Cortex of kidney (tissue), 1 donor: ENCODE results near the gene PRRT1B.
"Not testable (repeated sequence)": the region's sequence is repeated elsewhere in the genome, so short reads cannot be mapped to it uniquely, and the experiment has no call there.

Experiments
- DNase-seq: peaks from one replicate; lab custom pipeline; 2025; lab: John Stamatoyannopoulos, UW

The PRRT1B gene

DNA sequence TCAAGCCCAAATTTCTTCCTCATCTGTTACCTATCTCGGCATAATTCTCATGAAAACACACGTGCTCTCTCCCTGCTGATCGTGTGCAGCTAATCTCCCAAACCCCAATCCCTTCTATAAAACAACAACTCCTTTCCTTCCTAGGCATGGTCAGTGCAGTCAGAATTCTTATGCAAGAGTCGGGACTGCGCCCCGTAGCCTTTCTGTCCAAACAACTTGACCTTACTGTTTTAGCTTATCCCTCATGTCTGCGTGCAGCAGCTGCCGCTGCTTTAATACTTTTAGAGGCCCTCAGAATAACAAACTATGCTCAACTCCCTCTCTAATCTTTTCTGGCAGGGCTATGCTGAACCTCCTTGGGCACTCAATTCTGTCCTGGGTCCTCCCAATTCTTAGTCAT, 5.1 kb downstream of the PRRT1B start:
- DNase-seq, result not testable (repeated sequence)

DNA sequence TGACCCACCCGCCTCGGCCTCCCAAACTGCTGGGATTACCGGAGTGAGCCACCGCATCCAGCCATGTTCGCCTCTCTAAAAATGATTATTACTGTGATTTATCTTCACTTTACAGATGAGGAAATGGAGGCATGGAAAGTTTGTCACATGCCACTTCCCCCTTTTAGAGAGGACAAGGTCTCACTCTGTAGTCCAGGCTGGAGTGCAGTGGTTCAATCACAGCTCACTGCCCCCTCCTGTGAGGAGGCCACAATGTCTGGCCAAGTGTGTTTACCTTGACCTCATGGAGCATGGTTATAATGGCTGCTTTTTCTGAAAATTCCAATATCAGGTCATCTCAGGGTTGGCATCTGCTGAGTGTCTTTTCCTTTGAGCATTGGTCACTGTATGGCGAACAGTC, 6.7 kb downstream of the PRRT1B start:
- no peak for DNase-seq

DNA sequence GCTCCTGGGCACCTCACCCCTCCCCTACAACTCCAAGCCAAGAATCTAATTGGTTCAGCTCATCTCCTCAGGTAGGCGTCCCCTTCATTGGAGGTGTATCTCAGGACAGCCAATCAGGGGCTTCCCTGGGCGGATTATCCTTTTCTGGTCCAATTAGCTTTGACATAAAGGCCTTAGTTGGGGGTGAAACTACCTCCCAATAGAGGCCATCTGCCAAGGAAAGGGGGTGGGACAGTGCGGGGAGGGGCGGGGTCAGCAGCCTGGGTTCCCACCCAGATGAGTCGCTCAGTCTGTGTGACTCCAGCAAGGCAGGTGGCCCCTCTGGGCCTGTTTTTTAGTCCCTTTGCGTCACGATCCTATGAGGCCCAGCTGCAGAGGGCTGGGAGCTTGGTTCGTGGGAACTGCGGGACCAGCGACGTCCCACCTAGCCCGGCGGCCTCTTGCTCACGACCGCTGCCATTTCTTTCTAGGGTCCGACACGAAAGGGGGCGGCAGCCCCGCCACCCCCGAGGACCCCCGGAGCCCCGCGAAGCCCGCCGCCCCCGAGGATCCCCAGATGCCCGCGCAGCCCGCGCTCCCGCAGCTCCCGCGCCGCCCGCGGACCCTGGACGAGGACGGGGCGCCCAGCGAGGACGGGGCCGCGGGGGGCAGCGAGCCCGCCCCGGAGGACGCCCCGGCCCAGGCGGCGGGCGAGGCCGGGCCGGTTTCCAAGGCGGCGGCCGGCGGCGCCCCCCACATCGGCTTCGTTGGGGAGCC, 8.9 kb downstream of the PRRT1B start:
- no peak for DNase-seq

DNA sequence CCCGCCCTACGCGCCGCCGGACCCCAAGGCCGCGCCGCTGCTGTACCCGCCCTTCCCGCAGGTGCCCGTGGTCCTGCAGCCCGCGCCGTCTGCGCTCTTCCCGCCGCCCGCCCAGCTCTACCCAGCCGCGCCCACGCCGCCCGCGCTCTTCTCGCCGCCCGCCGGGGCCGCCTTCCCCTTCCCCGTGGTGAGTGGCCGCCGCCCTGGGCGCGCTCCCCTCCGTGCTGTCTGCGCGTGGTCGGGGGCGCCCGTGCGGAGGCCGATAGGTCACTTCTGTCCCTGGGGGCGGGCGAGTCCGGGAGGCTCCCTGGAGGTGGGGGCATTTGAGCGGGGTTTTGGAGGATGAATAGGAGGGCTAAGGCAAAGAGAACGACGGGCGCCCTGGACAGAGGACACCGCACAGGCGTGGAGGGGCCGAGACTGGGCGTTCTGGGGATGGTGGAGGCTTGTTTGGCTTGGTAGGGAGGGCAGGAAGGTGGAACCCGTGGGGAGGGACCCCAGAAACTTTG, 9.6 kb downstream of the PRRT1B start:
- no peak for DNase-seq

DNA sequence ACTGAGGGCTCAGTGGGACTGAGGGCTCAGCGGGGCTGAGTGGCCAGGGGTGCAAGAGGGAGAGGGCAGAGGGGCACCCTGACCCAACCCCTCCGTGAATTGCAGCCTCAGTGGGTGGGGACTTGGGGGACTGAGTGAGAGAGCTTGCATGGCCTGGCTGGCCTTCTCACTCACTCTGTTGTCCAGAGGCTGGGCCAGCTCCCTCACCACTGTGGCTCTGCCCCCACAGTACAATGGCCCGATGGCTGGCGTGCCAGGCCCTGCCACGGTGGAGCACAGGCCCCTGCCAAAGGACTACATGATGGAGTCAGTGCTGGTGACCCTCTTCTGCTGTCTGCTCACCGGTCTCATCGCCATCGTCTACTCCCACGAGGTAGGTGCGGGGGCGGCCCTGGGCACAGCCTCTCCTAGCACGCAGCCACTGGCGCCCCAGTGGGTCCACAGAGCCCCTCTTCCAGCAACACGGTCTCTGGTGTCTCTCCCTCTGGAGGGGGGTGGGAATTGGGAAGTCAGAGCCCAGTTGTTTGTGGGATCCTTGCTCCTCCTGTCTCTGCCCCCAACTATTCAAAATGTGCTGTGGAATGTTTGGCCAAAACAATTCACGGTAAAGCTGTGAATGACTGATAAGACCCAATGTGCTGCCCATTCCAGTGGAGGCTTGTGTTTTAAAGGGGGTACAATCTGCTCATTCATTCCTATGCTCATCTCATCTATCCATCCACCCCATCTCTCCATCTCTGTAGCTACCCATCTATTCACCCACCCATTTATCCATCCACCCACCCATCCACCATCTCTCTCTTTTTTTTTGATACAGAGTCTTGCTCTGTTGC, 10.7 kb downstream of the PRRT1B start:
- DNase-seq, result no peak

DNA sequence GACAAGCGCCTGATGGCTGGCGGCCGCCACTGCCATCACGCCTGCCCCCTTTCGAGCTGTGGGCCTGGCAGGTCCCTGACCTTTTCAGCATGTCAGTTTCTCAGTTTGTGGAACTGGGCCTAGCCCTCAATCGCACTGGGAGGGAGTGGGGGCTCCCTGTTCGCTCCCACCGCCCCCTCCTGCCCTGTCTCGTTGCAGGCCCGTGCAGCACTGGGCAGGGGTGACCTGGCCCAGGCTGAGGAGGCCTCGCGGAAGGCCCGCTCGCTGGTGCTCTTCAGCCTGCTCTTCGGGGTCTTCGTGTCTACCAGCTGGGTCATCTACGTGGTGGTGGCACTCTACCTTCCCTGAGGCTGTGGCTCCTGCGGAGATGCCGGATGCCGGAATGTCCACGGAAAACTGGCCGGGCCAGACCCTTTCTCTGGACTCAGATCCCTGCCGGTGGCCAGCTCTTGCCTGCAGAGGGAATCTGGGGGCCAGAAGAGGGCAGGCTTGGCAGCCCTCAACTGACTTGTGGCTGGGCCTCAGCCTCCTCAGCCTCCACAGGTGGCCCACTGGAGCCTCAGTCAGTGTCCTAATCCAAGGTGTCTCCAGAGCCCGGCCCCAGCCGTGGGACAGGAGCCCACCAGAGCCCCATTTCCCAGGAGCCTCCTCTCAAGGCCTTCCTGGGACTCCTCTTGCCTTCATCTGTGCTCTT, 12.7 kb downstream of the PRRT1B start:
- no peak for DNase-seq

DNA sequence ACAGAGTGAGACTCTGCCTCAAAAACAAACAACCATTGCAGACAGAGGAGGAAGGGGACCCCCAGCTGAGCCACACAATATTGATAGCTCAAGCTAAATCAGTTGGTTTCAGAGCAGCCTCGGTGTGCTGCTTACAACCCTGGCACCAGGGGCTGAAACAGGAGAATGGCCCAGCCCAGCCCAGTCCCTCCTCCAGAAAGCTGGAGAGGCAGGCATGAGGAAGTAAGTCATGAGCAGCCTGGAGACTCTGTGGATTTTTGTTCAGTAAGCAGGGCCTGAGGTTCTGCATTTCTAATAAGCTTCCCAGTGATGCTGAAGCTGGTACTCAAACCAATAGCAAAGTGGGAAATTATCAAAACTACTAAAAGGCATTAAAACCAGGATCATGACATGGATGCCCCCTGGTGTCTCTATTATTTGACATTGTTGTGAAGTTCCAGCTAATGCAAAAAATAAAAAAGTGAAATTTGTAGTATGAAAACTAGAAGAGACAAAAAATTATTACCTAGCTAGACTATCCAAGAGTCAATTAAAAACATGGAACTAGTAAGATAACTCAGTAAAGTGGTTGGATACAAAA, 14.2 kb downstream of the PRRT1B start:
- DNase-seq, result no peak

DNA sequence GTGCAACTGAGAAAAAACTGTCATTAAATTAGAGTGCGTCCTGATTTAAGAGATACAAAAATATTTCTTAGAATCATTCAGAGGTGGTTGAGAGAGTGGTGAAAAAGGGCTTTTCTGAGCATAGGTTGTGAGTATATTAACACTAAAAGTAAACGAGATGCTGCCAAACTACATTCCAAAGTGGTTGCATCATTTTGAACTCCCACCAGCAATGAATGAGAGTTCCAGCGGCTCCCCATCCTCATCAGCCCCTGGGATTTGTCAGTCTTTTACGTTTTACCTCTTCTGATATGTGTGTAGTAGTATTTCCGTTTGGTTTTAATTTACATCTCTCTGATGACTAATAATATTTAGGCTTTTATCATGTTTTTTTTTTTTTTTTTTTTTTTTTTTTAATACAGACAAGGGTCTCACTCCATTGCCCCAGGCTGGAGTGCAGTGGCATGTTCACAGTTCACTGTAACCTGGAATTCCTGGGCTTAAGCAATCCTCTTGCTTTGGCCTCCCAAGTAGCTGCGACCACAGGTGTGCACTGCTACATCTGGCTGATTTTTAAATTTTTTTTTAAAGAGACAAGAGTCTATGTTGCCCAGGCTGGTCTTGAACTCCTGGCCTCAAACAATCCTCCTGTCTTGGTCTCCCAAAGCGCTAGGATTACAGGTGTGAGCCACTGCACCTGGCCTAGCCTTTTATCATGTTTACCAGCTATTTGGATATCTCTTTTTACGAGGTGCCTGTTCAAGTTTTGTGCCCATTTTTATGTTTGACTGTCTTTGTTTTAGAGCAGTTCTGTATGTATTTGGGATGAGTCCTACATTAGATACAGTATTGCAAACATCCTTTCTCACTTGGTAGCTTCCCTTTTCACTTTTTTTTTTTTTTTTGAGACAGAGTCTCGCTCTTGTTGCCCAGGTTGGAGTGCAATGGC, 17.0 kb downstream of the PRRT1B start:
- DNase-seq, result no peak

DNA sequence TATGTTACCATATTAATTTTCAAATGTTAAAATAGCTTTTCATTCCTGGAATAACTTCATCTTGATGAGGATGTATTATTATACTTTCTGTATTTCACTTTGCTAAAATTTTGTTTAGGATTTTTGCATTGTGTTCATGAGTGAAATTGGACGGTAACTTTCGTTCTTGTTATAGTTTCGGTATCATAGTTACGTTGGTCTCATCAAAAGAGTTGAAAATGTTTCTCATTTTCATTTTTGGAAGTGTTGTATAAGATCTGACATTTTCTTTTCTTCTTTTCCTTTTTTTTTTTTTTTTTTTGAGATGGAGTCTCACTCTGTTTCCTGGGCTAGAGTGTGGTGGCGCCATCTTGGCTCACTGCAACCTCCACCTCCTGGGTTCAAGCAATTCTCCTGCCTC, 20.0 kb downstream of the PRRT1B start:
- DNase-seq, result no peak

DNA sequence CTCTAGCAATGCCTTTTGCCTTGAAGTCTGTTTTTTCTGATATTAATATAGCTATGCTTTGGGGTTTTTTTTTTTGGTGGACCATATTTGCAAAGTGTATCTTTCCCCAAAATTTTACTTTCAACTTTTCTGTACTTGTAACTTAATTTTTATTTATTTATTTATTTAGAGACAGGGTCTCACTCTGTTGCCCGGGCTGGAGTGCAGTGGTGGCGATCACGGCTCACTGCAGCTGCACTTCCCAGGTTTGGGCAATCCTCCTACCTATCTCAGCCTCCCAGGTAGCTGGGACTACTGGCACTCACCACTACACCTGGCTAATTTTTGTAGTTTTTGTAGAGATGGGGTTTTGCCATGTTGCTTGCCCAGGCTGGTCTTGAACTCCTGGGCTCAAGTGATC, 20.8 kb downstream of the PRRT1B start:
- no peak for DNase-seq

DNA sequence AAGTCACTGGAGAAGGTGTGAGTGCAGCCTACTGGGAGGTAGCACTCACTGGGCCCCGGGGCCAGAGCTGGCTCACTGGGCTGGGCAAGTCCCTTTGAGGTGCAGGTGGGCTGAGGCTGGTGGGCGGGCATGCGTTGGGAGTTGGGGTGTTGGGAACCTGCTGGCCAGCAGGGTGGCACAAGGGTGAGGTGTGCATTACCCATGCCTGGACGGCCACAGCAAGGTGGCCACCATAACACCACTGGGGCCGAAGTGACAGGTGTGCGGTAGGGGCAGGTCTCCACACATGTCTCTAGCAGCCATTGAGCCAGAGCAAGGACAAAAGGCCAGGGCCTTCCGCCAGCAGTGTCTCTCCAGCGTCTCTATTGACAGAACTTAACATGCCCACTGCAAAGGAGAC, 22.6 kb downstream of the PRRT1B start:
- no peak for DNase-seq

DNA sequence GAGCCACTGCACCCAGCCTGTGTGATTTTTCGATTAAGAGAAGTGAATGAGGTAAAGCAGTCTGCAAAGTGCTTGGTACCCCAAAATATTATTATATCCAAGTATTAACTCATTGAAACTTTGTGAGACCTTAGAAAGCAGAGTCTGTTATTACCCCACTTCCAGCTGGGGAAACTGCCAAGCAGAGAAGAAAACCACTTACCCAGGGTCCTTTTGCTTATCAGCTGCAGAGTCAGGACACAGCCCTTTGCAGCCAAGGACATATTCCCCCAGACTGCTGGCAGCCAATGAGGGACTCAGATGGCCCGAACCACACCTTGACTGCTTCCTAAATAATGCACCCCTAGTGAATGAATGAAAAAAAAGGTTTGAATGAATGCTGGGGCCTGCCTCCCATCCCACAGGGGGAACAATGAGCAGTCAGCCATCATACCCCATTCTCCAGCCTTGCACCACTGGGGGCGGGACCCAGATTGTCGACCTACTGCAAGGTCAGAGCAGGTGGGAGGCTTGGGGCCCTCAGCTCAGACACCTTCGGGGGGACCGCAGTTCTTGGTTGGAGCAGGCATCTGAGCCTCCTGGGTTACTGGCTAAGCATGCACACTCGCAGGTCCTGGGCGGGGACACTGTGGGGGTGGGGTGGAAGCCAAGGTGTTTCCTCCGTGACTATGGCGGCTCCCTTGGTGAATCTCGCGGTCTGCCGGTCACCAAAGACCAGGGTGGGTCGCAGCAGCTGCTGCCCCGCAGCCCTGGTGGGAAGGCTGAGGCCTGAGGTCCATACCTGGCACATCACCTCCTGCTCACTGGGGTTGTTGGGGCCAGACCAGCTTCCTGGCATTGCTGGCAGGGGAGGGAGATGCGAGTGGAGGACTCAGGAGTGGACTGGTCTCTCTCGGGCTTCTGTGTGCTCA, 29.7 kb downstream of the PRRT1B start:
- no peak for DNase-seq

DNA sequence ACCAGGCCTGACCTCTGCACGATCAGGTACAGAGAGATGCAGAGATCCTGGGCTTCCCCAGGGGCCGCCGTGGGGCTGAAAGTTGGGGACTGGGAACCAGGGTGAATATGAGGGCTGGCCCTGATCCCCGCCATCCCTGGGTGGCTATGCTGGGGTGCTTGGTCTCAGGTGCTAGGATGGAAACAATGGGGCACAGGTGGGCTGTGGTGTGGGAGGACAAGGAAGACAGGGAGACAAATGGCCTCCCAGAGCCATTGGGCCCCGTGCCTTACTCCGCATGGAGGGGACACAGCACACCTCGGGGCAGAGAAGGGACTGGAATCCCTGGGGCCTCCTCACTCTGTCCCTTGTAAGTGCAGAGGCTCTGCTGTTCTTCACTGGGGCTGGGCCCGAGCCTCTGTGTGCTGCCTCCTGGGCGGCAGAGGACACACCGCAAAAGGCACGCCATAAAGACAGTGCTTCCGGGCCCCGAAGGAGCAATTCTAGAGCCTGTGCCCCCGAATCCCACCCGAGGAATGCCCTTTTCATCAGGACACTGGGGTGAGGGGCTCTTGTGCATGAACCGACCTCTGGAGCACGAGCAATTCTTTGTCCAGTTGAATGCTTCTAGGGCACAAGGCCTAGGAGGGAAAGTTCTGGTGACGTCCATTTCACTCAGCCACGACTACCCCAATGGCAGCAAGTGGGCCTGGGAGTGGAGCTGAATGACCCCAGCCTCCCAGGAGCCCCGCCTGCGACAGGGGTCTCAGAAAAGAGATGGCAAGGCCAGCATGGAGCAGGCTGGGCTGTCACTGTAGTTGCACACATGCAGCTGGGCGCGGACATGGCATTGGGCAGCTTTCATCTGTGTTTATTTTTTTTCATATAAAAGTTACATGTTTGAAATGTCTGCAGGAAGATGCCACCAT, 30.9 kb downstream of the PRRT1B start:
- DNase-seq, result no peak

DNA sequence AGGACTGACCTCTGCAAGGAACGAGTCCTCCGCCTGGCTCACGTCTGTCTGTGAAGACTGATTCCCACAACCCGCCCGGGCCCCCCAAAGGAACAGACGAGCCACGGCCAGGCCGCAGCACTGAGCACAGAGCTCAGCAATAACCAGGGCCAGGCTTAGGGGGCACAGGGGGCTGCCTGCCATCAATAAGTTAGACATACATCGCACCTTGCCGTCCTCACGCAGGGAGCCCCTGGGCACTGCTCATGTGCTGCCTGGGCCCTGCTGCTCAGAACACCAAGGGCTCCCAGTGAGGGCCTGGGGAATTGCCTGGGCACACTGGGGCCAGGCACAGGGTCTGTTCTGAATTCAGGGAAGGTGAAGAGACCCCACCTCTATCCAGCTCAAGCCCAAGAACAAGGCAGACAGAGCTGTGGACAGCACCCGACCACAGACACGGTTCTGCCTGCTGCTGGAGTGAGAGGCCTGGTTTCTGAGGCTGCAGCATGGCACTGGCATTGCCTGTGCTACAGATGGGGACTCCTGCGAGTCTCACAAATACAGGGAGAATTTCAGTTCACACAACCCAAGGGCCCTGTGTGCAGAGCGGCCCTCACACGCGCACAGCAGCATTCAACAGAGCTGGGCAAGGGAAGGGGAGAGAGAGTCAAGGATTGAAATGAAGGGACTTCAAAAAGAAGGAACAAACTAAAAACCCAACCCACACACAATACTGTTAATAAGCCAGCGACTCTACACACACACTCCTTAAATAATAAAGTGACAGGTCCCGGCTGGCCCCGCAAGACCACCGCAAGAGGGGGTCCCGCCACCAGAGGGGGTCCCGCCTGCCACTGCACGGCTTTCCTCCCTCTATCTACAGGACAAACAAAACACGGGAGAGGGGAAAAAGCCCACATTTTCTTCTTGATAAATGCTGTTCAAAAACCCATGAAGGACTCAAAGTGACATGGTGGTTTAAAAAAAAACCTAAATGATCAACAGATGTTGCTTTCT, 32.0 kb downstream of the PRRT1B start:
- no peak for DNase-seq

DNA sequence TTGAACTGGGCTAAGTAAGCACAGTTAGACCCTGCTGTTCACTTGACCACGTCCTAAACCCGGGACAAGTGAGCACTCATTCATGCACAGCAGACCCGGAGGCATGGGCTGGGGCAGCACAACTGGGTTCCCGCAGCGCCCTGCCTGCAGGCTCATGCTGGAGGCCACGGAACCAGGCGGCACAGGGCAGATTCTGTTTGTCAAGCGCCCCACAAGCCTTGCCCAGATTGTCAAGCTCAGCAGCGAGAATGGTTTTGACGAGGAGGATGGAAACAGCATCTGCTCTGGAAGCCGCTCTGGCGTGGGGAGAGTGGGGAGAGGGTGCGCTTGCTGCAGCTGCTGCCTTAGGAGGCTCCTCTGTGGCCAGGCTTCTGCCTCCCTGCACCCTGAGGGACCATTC, 32.7 kb downstream of the PRRT1B start:
- DNase-seq, result no peak

DNA sequence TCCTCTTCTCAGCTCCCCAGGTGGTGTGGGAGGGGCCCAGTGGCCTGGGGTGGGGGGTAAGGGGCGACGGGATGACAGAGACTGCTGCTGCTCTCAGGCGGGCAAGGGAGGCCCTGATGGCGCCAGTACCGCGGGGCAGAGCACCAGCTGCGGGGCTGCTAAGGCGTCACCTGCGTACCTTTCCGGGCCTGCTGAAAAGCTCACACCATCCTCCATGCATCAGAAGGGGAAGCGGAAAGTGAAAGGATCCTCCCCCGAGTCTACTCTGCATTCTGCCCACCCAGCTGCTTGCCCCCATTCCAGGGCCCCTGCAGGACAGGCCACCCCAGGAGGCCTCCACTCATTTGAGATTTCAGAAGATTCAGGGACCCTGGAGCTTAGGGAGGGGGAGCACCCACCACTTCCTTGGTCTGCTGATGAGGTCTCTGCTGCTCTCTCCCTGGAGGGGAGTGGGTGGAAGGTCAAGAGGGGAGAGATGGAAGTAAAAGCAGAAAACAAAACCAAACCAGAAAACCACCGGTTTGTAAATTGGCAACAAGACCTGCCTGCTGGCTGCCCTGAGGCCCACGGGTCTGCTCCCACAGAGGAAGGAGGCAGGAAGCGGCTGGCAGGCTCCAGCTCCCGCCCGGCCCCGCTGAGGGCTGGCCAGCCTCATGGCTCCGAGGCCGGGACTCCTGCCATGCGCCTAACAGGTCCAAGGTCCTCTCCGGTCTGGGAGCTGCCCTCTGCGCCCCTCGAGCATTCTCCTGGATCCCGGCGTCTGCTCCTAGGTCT, 33.6 kb downstream of the PRRT1B start:
- no peak for DNase-seq

DNA sequence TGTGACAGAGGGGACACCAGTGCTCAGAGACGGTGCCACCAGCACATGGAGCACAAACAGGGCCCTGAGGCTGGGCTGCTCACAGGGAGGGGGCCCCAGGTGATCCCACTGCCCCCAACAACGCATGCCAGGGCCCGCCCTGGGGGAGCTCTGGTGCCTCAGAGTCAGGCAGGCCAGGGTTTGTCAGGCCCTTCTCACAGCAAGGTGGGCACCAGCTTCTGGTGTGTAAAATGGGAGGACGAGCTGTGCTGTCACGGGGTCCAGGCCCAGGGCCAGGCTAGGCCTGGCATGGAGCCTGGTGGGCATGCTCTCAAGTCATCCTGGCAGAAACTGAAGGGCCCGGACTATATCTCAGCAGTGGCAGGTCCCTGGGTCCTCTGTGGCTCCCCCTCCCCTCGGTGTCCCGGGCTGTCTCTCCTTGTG, 34.5 kb downstream of the PRRT1B start:
- no peak for DNase-seq
